ENCODE measurements around the gene TTC13. TPM values are rescaled to one million over a fixed set of nuclear protein-coding genes. Genes with fewer than 3 reads are reported as not detected.
"Not testable (repeated sequence)": the region's sequence is repeated elsewhere in the genome, so short reads cannot be mapped to it uniquely, and the experiment has no call there.

The TTC13 gene
- polyA plus RNA-seq, 1 of the 3 experiments (the other 2 are of a cell fraction) = 5.5 TPM

DNA sequence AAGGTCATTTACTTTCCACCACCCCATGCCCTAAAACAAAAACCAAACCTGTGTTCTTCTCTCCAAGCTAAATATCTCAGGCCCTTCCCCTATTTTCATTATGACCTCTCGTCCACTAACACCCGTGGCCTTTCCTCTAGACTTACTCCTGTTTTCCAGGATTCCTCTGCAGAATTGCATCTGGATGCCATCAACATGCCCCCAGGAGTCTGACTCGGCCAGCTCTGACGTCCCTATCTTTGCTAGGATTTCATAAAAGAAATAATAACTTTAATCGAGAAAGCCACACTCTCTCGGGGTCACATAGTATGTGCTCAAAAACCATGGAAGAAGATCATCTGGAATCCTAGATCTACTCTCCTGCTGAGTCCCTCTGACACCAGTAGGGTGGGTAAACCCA is 47.9 kb upstream of the TTC13 start:
- H3K4me2 ChIP-seq = no peak overlapping the region
- no peak overlapping the region for H3K9ac ChIP-seq
- no peaks in the 10 kb centered on the region for H3F3A ChIP-seq (replicated peaks; ENCODE audit: insufficient read depth)
- no peak for DNase-seq
- TF ChIP-seq EP300 (IDR thresholded peaks at IDR 0.05; ENCODE audit: borderline replicate concordance in 1 of 2, low read depth in 1 of 2, low read length in 1 of 2) (no peak), RCOR1 (IDR thresholded peaks at IDR 0.05; ENCODE audit: low read length) (no peak), NRF1 (IDR thresholded peaks at IDR 0.05; ENCODE audit: low read depth, low read length) (no peak), ELF1 (IDR thresholded peaks at IDR 0.05) (no peak), MXI1 (IDR thresholded peaks at IDR 0.05; ENCODE audit: low read depth, low read length) (no peak), FOXJ3 (CRISPR knock-in tag; IDR thresholded peaks at IDR 0.05) (no peak), RXRA (IDR thresholded peaks at IDR 0.05; ENCODE audit: borderline replicate concordance, low read depth) (no peak)
- TF ChIP-seq, protein P1, sequence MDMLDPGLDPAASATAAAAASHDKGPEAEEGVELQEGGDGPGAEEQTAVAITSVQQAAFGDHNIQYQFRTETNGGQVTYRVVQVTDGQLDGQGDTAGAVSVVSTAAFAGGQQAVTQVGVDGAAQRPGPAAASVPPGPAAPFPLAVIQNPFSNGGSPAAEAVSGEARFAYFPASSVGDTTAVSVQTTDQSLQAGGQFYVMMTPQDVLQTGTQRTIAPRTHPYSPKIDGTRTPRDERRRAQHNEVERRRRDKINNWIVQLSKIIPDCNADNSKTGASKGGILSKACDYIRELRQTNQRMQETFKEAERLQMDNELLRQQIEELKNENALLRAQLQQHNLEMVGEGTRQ (IDR thresholded peaks at IDR 0.05; ENCODE audit: borderline replicate concordance, low read depth, low read length) = no peak
- CTCF ChIA-PET = no interaction called here
- POLR2A ChIA-PET = no interaction called here
- no peak overlapping the region for H3K4me3 ChIP-seq (ENCODE audit: low read depth in 2 of 2, low read length in 1 of 2)
- H2AFZ ChIP-seq (ENCODE audit: low read depth) = no peak overlapping the region
- peaks cover 0 to 3% of the 10 kb centered on the region in 2 experiments; a peak in 1 of 4 replicates for H3K4me1 ChIP-seq (ENCODE audit: control insufficient read depth in 1 of 2, insufficient read depth in 2 of 2, low read depth in 1 of 2, low read length in 1 of 2)
- 75% methylated on average over 6 of the region's 6 CpGs for WGBS (ENCODE audit: low lambda C conversion rate)
- H3K27me3 ChIP-seq (ENCODE audit: insufficient read depth) = no peaks in the 10 kb centered on the region
- H3K36me3 ChIP-seq (replicated peaks in 1 of 2; ENCODE audit: control insufficient read depth in 1 of 2, insufficient read depth in 2 of 2, low read length in 1 of 2) = no peaks in the 10 kb centered on the region
- no peak overlapping the region for H3K27ac ChIP-seq (ENCODE audit: low read depth in 2 of 2, low read length in 1 of 2)
- H3K79me2 ChIP-seq (ENCODE audit: insufficient read depth) = no peaks in the 10 kb centered on the region
- no peaks in the 10 kb centered on the region for H3K9me2 ChIP-seq
- no peaks in the 10 kb centered on the region for H4K20me1 ChIP-seq (ENCODE audit: insufficient read depth)
- H3K9me3 ChIP-seq = no peaks in the 10 kb centered on the region

DNA sequence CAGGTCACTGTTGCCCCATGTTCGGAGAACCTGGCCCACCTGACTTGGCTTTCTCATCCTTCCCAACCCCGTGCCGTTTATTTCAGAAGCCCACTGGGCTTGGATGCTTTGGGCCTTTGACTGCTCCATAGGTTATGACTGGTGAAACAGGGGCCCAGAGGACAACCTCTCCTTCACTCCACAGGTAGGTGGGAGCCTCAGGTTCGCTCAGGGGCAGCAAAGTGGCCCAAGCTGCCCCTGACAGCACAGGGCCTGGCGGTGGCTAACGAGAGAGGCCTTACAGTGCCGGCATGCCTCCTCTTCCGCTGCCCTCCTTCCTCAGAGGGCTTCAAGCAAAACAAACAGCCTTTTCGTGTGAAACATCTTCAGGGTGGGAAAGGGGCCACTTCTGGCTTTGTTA is 44.5 kb upstream of the TTC13 start:
- no peaks in the 10 kb centered on the region for H3F3A ChIP-seq (replicated peaks; ENCODE audit: insufficient read depth)
- TF ChIP-seq NFIC (IDR thresholded peaks at IDR 0.05; ENCODE audit: borderline replicate concordance) (no peak), EP300 (IDR thresholded peaks at IDR 0.05; ENCODE audit: borderline replicate concordance in 1 of 2, low read depth in 1 of 2, low read length in 1 of 2) (no peak)
- H3K36me3 ChIP-seq (replicated peaks in 1 of 2; ENCODE audit: control insufficient read depth in 1 of 2, insufficient read depth in 2 of 2, low read length in 1 of 2) = no peaks in the 10 kb centered on the region
- H3K4me3 ChIP-seq (ENCODE audit: low read depth in 2 of 2, low read length in 1 of 2) = no peak overlapping the region
- no peaks in the 10 kb centered on the region for H3K4me1 ChIP-seq (ENCODE audit: control insufficient read depth in 1 of 2, insufficient read depth in 2 of 2, low read depth in 1 of 2, low read length in 1 of 2)
- H3K79me2 ChIP-seq (ENCODE audit: insufficient read depth) = no peaks in the 10 kb centered on the region
- H3K27ac ChIP-seq (ENCODE audit: low read depth in 2 of 2, low read length in 1 of 2) = no peak overlapping the region
- 85% methylated on average over 8 of the region's 9 CpGs for WGBS (ENCODE audit: low lambda C conversion rate)
- no peaks in the 10 kb centered on the region for H3K27me3 ChIP-seq (ENCODE audit: insufficient read depth)
- no peak for DNase-seq
- no peak overlapping the region for H3K9ac ChIP-seq
- no peaks in the 10 kb centered on the region for H4K20me1 ChIP-seq (ENCODE audit: insufficient read depth)
- no peak overlapping the region for H3K4me2 ChIP-seq
- no peaks in the 10 kb centered on the region for H3K9me3 ChIP-seq
- no peaks in the 10 kb centered on the region for H3K9me2 ChIP-seq
- ChIA-PET CTCF (no interaction called here), POLR2A (no interaction called here)
- no peak overlapping the region for H2AFZ ChIP-seq (ENCODE audit: low read depth)

DNA sequence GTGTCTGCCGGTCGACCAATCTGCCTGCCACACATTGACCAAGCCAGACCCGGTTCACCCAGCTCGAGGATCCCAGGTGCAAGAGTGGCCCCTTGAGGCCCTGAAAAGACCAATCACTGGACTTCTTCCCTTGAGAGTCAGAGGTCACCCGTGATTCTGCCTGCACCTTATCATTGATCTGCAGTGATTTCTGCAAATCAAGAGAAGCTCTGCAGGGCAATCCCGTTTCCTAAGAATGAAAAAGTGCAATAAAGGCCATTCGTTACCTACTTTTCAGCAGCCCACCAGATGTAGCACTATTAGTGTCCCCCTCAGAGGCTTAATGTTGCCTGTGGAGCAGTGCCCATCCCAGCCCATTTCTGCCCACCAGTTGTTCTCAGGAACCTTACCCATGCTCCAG is 43.9 kb upstream of the TTC13 start:
- H3F3A ChIP-seq (replicated peaks; ENCODE audit: insufficient read depth); POLR2A ChIA-PET; H3K4me1 ChIP-seq (ENCODE audit: control insufficient read depth in 1 of 2, insufficient read depth in 2 of 2, low read depth in 1 of 2, low read length in 1 of 2); H4K20me1 ChIP-seq (ENCODE audit: insufficient read depth); H3K9me2 ChIP-seq; H3K9me3 ChIP-seq; H3K9ac ChIP-seq; H3K36me3 ChIP-seq (replicated peaks in 1 of 2; ENCODE audit: control insufficient read depth in 1 of 2, insufficient read depth in 2 of 2, low read length in 1 of 2); CTCF ChIA-PET; DNase-seq; H2AFZ ChIP-seq (ENCODE audit: low read depth); H3K27me3 ChIP-seq (ENCODE audit: insufficient read depth); H3K4me2 ChIP-seq; H3K79me2 ChIP-seq (ENCODE audit: insufficient read depth); H3K4me3 ChIP-seq (ENCODE audit: low read depth in 2 of 2, low read length in 1 of 2); H3K27ac ChIP-seq (ENCODE audit: low read depth in 2 of 2, low read length in 1 of 2): not testable (repeated sequence)
- 81% methylated on average over 7 of the region's 7 CpGs for WGBS (ENCODE audit: low lambda C conversion rate)

Data from SK-N-SH (cell line).